KMS-11 (cell line): ENCODE measurements around the gene KL.

Source experiments
- H2AFZ ChIP-seq: fragments of 200-600 bp; sonication (generic); 2 replicates; pipeline ENCODE4 v1.6.1; 2016; ENCODE audit warnings: antibody characterized with exemption, mixed run types, low read depth
- H3K27ac ChIP-seq: fragments of 200-600 bp; sonication (generic); 2 replicates; pipeline ENCODE4 v1.6.1; 2016; ENCODE audit warnings: mild to moderate bottlenecking, mixed run types
- H3K27me3 ChIP-seq: fragments of 200-600 bp; sonication (generic); 2 replicates; pipeline ENCODE4 v1.6.1; 2017; ENCODE audit warnings: mild to moderate bottlenecking, low read depth, mixed run types, moderate library complexity; ENCODE audit not compliant: insufficient read depth
- H3K36me3 ChIP-seq: fragments of 200-600 bp; sonication (generic); 2 replicates; pipeline ENCODE4 v1.6.1; 2017; ENCODE audit warnings: mild to moderate bottlenecking, mixed run types; ENCODE audit not compliant: insufficient read depth
- H3K4me1 ChIP-seq: fragments of 200-600 bp; sonication (generic); 2 replicates; pipeline ENCODE4 v1.6.1; 2016; ENCODE audit warnings: mild to moderate bottlenecking, low read depth, mixed run types; ENCODE audit not compliant: poor library complexity, severe bottlenecking
- H3K4me2 ChIP-seq: fragments of 200-600 bp; sonication (generic); 2 replicates; pipeline ENCODE4 v1.7.0; 2016; ENCODE audit warnings: mild to moderate bottlenecking, mixed run types
- H3K4me3 ChIP-seq: fragments of 200-600 bp; sonication (generic); IDR thresholded peaks from 2 replicates; pipeline ENCODE4 v1.6.1; 2017; ENCODE audit warnings: low read depth, low read length, mixed read lengths; ENCODE audit not compliant: insufficient read depth
- H3K79me2 ChIP-seq: fragments of 200-600 bp; sonication (generic); 2 replicates; pipeline ENCODE4 v1.6.1; 2016; ENCODE audit warnings: low read depth, mixed run types; ENCODE audit not compliant: insufficient read depth
- H3K9ac ChIP-seq: fragments of 200-600 bp; sonication (generic); 2 replicates; pipeline ENCODE4 v1.6.1; 2016; ENCODE audit warnings: mild to moderate bottlenecking, mixed run types
- H4K20me1 ChIP-seq: fragments of 200-600 bp; sonication (generic); 2 replicates; pipeline ENCODE4 v1.6.1; 2016; ENCODE audit warnings: mild to moderate bottlenecking, mixed run types; ENCODE audit not compliant: insufficient read depth
- TF ChIP-seq, protein P1 (sequence below): fragments of 200-600 bp; sonication (generic); conservative IDR thresholded peaks from 2 replicates; pipeline ENCODE4 v1.6.1; 2017; ENCODE audit warnings: low read depth, mild to moderate bottlenecking, antibody characterized with exemption, low read length, moderate library complexity, mixed read lengths

Gene KL

DNA sequence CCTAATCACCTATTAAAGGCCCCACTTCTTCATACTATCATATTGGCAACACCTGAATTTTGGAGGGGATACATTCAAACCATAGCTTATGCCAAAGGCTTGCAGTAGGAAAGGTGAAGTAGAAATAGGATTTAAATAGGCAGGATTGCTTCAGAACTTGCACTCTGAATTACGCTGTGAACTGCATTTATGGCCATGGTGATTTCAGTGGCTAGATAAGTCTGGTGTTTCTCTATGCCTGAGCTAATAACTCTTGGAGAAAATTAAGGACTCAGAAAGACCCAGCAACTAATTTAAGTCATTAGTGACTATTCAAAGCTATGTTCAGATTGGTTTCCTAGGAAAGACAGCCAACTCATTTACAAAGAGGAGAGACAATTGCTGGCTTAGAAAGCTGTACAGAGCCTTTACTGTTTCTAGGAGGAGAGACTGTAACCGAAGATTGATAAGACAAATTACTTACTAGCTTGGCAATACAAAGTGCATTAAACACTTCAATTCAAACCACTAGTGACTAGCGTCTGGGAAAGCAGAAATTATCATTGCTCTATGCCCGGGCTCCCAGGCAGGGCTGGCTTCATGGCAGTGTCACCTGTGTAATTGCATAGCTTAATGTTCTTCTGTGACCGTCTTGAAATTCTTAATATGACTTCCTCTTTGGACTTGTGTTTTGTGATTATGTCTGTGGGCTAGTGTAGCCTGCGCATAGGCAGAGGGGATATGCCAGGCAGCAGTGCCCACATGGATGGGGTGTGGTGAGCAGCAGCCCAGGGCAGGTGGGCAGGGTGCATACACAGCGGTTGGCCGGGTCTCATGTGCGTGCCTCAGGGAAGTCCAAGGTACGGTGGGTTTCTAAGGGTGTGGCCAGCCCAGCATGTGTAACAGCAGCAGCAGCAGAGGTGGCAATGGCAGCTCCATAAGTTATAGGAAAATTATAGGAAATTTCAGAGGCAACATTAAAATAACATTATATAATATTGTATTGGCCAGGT lies 60.1 kb downstream of the KL start:
- H3K79me2 ChIP-seq = no peaks in the 10 kb centered on the region
- TF ChIP-seq, protein P1, sequence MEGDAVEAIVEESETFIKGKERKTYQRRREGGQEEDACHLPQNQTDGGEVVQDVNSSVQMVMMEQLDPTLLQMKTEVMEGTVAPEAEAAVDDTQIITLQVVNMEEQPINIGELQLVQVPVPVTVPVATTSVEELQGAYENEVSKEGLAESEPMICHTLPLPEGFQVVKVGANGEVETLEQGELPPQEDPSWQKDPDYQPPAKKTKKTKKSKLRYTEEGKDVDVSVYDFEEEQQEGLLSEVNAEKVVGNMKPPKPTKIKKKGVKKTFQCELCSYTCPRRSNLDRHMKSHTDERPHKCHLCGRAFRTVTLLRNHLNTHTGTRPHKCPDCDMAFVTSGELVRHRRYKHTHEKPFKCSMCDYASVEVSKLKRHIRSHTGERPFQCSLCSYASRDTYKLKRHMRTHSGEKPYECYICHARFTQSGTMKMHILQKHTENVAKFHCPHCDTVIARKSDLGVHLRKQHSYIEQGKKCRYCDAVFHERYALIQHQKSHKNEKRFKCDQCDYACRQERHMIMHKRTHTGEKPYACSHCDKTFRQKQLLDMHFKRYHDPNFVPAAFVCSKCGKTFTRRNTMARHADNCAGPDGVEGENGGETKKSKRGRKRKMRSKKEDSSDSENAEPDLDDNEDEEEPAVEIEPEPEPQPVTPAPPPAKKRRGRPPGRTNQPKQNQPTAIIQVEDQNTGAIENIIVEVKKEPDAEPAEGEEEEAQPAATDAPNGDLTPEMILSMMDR = no peak

DNA sequence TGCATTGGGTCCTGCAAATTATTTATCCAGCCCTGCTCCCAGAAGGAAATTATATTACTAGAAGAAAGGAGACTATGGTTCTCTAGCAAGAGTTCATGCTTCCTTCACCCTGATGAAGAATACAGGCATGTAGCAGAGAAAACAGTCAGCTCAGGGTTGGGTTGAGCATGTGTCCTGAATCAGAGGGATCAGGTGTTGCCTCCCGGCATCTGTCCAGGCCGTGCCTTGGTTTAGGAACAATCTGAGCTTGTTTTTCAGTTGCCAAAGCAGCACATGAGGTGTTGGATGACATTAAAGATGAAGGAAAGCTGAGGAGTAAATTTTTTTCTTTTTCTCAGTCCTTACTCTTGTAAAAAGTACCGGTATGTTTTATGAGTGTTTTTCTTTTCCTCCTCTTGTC lies 62.0 kb downstream of the KL start:
- no peaks in the 10 kb centered on the region for H3K27me3 ChIP-seq
- H3K9ac ChIP-seq = no peak overlapping the region
- H3K4me1 ChIP-seq = no peaks in the 10 kb centered on the region
- no peak overlapping the region for H3K27ac ChIP-seq
- TF ChIP-seq, protein P1 = no peak
- no peaks in the 10 kb centered on the region for H3K36me3 ChIP-seq
- H3K4me3 ChIP-seq = no peak overlapping the region
- no peak overlapping the region for H2AFZ ChIP-seq
- no peak overlapping the region for H3K4me2 ChIP-seq
- H3K79me2 ChIP-seq = no peaks in the 10 kb centered on the region
- no peaks in the 10 kb centered on the region for H4K20me1 ChIP-seq

More for the DNA sequence above, 60.1 kb downstream of the KL start:
- Histone ChIP-seq H3K4me1 (no peaks in the 10 kb centered on the region), H3K27ac (no peak overlapping the region), H2AFZ (no peak overlapping the region), H3K4me2 (no peak overlapping the region), H3K9ac (no peak overlapping the region), H3K27me3 (no peaks in the 10 kb centered on the region), H4K20me1 (no peaks in the 10 kb centered on the region), H3K36me3 (no peaks in the 10 kb centered on the region), H3K4me3 (no peak overlapping the region)

DNA sequence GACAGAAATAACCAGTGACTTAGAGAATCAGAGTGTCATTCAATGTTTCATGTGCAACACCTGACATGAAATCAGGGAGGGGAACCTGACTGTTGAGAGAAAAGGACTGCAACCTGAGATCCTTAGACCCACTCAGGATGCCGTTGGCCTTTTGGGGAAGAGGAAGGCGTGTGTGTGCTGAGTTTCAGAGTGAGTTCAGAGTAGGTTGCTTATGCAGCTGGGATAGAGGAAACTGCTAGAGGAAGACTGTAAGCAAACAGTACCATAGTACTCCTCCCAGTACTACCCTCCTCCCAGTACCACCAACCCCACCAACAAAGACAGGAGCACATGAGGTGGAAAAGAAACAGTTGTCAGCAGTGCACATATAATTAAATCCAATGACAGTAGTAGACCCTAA lies 63.7 kb downstream of the KL start:
- TF ChIP-seq, protein P1 = no peak
- Histone ChIP-seq H3K4me2 (no peak overlapping the region), H3K79me2 (no peaks in the 10 kb centered on the region), H2AFZ (no peak overlapping the region), H3K4me3 (no peak overlapping the region), H3K4me1 (no peaks in the 10 kb centered on the region), H3K27ac (no peak overlapping the region), H4K20me1 (no peaks in the 10 kb centered on the region), H3K9ac (no peak overlapping the region), H3K36me3 (no peaks in the 10 kb centered on the region), H3K27me3 (no peaks in the 10 kb centered on the region)

DNA sequence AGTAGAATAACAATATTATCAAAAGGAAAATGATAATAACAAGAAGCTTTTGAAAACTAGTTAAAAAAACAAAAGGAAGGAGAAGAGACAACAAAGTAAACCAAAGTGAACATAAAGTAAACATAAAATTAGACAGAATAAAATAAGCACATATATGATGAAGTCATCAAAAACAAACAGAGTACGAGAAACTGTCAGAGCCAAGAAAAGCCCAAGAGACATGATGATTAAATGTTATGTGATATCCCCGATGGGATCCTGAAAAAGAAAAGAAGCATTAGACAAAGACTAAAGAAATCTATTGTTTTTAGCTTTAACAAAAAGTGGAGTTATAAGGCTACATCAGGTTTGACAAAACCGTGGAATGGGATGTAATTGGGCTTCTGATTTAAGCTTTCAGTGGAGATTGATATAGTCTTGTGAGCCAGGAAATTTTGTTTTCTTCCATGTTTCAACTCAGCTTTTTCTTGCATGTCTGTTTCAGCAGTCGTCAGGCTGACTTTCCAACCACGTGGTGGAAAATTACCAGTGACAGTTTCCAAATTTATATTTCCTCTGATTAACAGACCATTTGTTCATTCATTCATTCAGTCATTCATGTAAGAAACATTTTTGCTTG lies 64.9 kb downstream of the KL start:
- TF ChIP-seq, protein P1 = no peak
- H4K20me1 ChIP-seq = no peaks in the 10 kb centered on the region
- no peak overlapping the region for H3K27ac ChIP-seq

More for the DNA sequence above, 64.9 kb downstream of the KL start:
- Histone ChIP-seq H3K9ac (no peak overlapping the region), H3K79me2 (no peaks in the 10 kb centered on the region), H3K36me3 (no peaks in the 10 kb centered on the region), H3K4me2 (no peak overlapping the region), H3K4me1 (no peaks in the 10 kb centered on the region), H2AFZ (no peak overlapping the region), H3K4me3 (no peak overlapping the region), H3K27me3 (no peaks in the 10 kb centered on the region)
